Measurements from ENCODE around the gene CACNA1D.

- TF ChIP-seq CTCF (conservative IDR thresholded peaks at IDR 0.05; ENCODE audit: low read depth, low read length): no peak
- no peak for TF ChIP-seq EZH2 (IDR thresholded peaks at IDR 0.05; ENCODE audit: borderline replicate concordance, low read depth, low read length, poor library complexity, severe bottlenecking)
Observed at GRCh38 chr3:53844262-53845102, 350.1 kb downstream of the CACNA1D start.

All from A673 (cell line).